HG03139 (cell line): ENCODE measurements around the gene PBRM1.
A peak's percentile ranks its signal among the peaks of the same experiment; 100 is the strongest.
"Not testable (repeated sequence)": the region's sequence is repeated elsewhere in the genome, so short reads cannot be mapped to it uniquely, and the experiment has no call there.

ENCODE experiments used
- ATAC-seq: cut with Tn5 transposase; IDR thresholded peaks from one replicate; pipeline ENCODE4 v1.9.1; 2021; ENCODE audit not compliant: unreplicated experiment

The PBRM1 gene

GRCh38 chr3:52704611-52705437 is 19.1 kb upstream of the PBRM1 start:
- no peak for ATAC-seq

GRCh38 chr3:52703341-52703740 is 17.6 kb upstream of the PBRM1 start:
- no peak for ATAC-seq

GRCh38 chr3:52697632-52697965 is 11.9 kb upstream of the PBRM1 start:
- no peak for ATAC-seq

GRCh38 chr3:52696830-52697631 is 11.3 kb upstream of the PBRM1 start:
- no peak for ATAC-seq

- ATAC-seq, result no peak
These were observed 10.3 kb upstream of the PBRM1 start for GRCh38 chr3:52695798-52696671.

GRCh38 chr3:52694528-52695189 is 8.9 kb upstream of the PBRM1 start:
- no peak for ATAC-seq

- no peak for ATAC-seq
These were observed 7.4 kb upstream of the PBRM1 start for GRCh38 chr3:52693071-52693470.

- ATAC-seq, result no peak
These were observed 4.8 kb upstream of the PBRM1 start for GRCh38 chr3:52690560-52690959.

GRCh38 chr3:52689151-52689550 is 3.4 kb upstream of the PBRM1 start:
- ATAC-seq, result no peak

GRCh38 chr3:52688266-52688665 is 2.6 kb upstream of the PBRM1 start:
- ATAC-seq, result no peak

- peak; percentile 82 for ATAC-seq
These were observed 416 bp downstream of the PBRM1 start for GRCh38 chr3:52685285-52685708.

- ATAC-seq, result no peak
These were observed 1.5 kb downstream of the PBRM1 start for GRCh38 chr3:52684184-52684583.

- ATAC-seq, result no peak
These were observed 2.1 kb downstream of the PBRM1 start for GRCh38 chr3:52683611-52684010.

- no peak for ATAC-seq
These were observed 3.7 kb downstream of the PBRM1 start for GRCh38 chr3:52682016-52682415.

- no peak for ATAC-seq
These were observed 4.1 kb downstream of the PBRM1 start for GRCh38 chr3:52681596-52681995.

GRCh38 chr3:52679811-52680210 is 5.9 kb downstream of the PBRM1 start:
- ATAC-seq, result no peak

GRCh38 chr3:52679199-52679538 is 6.5 kb downstream of the PBRM1 start:
- no peak for ATAC-seq

- no peak for ATAC-seq
These were observed 7.2 kb downstream of the PBRM1 start for GRCh38 chr3:52678265-52679198.

- not testable (repeated sequence) for ATAC-seq
These were observed 9.5 kb downstream of the PBRM1 start for GRCh38 chr3:52676201-52676600.

- no peak for ATAC-seq
These were observed 14.0 kb downstream of the PBRM1 start for GRCh38 chr3:52671676-52672075.
